HUES6 (cell line): ENCODE measurements around the gene STK35.
"Not testable (repeated sequence)": the region's sequence is repeated elsewhere in the genome, so short reads cannot be mapped to it uniquely, and the experiment has no call there.

ENCODE experiments used
- H3K27ac ChIP-seq: 2 replicates; pipeline ENCODE4 v1.7.0; 2013; ENCODE audit warnings: low read depth, mild to moderate bottlenecking, low read length, inconsistent platforms
- H3K27me3 ChIP-seq: 2 replicates; pipeline ENCODE4 v1.6.1; 2013; ENCODE audit warnings: low read length; ENCODE audit not compliant: control insufficient read depth, insufficient read depth
- H3K36me3 ChIP-seq: 2 replicates; pipeline ENCODE4 v1.6.1; 2013; ENCODE audit warnings: low read length; ENCODE audit not compliant: control insufficient read depth, insufficient read depth
- H3K4me1 ChIP-seq: 2 replicates; pipeline ENCODE4 v1.6.1; 2013; ENCODE audit warnings: low read length; ENCODE audit not compliant: control insufficient read depth, insufficient read depth
- H3K4me3 ChIP-seq: 2 replicates; pipeline ENCODE4 v1.5.1; 2013; ENCODE audit warnings: low read depth, low read length
- H3K9ac ChIP-seq: one replicate; pipeline ENCODE4 v1.6.1; 2013; ENCODE audit warnings: mild to moderate bottlenecking, low read length
- H3K9me3 ChIP-seq: 2 replicates; pipeline ENCODE4 v1.6.1; 2013; ENCODE audit warnings: low read depth, low read length; ENCODE audit not compliant: control insufficient read depth, insufficient read depth

The STK35 gene

DNA sequence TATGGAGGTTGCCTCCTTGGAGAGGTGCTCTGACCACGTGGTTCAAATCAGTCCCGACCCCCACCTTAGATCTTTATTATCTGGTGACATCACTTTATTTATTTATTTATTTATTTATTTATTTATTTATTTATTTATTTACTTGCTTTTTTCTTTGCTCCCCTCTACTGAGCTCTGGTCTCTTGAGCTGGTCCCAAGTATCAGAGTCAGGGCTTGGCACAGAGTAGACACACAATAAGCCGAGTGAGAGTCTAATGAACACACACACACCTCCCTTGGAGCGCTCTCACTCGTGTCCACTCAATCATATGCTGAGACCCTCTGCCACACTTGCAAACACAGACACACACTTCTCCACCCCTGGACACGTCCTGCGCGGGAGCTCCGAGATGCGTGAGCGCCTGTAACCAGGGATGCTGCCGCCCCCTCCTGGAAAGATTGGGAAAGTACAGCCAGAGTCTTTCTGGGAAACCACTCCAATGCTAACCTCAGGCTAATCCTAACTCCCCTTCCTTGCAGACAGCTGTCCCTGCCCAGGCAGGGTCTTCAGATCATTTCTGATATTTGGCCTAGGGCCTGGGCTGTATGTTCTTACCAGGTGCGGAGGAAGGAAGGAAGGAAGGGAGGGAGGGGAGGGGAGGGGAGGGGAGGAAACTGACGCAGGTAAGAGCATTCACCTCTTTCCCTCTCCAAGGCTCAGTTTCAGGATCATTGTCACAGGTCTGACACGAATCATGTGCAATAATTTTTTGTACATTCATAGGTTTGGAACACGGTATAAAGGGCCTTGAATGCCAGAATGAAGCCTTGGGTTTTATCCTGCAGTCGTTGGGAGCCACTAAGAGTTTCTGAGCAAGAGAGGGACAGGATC is 70.9 kb downstream of the STK35 start:
- Histone ChIP-seq H3K4me3 (peak overlapping the region; percentile 41), H3K4me1 (no peaks in the 10 kb centered on the region), H3K9ac (no peak overlapping the region), H3K27me3 (no peaks in the 10 kb centered on the region; the same call in 1 of the 2 replicates), H3K9me3 (no peaks in the 10 kb centered on the region), H3K36me3 (no peaks in the 10 kb centered on the region), H3K27ac (no peak overlapping the region)

DNA sequence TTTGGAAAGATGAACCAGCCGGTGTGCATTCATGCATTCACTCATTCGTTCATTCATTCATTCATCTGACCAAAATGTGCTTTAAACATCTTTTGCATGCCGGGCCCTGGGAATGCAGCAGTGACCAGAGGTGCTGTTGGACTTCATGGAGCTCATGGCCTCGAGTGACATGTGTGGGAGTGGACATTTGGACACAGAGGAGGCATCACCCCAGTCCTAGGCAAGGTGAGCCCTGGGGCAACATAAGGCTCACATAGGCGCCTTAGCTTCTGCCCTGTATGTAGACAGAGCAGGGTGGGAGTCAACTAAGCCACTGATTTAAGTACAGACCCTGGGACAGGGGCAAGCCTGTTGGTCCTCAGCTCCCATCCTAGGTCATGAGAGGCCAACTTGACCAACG is 71.6 kb downstream of the STK35 start:
- Histone ChIP-seq H3K9ac (no peak overlapping the region), H3K4me3 (no peak overlapping the region), H3K27me3 (no peaks in the 10 kb centered on the region; the same call in 1 of the 2 replicates), H3K4me1 (no peaks in the 10 kb centered on the region), H3K27ac (no peak overlapping the region), H3K9me3 (no peaks in the 10 kb centered on the region), H3K36me3 (no peaks in the 10 kb centered on the region)

DNA sequence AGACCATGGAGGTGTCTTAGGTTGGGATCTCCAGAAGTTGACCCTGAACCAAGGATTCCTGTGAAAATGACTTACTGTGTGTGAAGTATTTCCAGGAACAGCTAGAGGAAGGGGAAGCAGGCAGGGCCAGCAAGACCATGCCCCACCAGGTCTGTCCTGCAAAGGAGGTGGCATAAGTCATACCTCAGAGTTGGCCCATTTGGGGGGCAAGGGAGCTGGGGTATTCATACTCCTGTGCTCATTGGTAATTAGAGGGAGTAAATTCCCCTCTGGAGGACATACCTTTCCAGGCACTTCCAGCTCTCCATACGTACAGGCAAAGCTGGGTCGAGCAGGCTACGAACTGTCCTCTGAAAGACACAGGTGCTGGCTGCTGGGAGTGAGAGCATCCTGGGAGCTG is 72.4 kb downstream of the STK35 start:
- Histone ChIP-seq H3K9me3 (no peaks in the 10 kb centered on the region), H3K36me3 (no peaks in the 10 kb centered on the region), H3K27ac (no peak overlapping the region), H3K4me3 (no peak overlapping the region), H3K9ac (no peak overlapping the region), H3K4me1 (no peaks in the 10 kb centered on the region), H3K27me3 (no peaks in the 10 kb centered on the region; the same call in 1 of the 2 replicates)

DNA sequence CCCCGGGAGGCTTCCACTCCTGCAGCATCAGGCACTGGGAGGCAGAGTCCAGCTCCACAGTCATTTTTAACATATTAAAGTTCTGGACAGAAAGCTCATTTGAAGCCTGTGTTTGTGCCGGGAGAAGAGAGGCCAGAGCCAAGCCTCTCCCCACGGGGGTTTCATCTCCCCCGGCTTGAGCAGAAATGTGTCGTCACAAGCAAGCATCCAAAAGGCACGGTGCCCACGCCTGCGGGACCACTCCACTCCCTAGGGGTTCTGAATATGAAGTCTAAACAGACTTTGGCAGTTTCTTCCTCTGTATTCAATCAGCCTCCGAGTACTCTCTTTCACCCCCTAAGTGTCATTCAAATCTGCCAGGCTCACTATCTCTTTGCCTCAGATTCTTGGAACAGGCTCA is 75.3 kb downstream of the STK35 start:
- Histone ChIP-seq H3K9me3 (no peaks in the 10 kb centered on the region), H3K36me3 (no peaks in the 10 kb centered on the region), H3K4me3 (no peak overlapping the region), H3K27ac (no peak overlapping the region), H3K4me1 (no peaks in the 10 kb centered on the region), H3K9ac (no peak overlapping the region), H3K27me3 (no peaks in the 10 kb centered on the region; the same call in 1 of the 2 replicates)

DNA sequence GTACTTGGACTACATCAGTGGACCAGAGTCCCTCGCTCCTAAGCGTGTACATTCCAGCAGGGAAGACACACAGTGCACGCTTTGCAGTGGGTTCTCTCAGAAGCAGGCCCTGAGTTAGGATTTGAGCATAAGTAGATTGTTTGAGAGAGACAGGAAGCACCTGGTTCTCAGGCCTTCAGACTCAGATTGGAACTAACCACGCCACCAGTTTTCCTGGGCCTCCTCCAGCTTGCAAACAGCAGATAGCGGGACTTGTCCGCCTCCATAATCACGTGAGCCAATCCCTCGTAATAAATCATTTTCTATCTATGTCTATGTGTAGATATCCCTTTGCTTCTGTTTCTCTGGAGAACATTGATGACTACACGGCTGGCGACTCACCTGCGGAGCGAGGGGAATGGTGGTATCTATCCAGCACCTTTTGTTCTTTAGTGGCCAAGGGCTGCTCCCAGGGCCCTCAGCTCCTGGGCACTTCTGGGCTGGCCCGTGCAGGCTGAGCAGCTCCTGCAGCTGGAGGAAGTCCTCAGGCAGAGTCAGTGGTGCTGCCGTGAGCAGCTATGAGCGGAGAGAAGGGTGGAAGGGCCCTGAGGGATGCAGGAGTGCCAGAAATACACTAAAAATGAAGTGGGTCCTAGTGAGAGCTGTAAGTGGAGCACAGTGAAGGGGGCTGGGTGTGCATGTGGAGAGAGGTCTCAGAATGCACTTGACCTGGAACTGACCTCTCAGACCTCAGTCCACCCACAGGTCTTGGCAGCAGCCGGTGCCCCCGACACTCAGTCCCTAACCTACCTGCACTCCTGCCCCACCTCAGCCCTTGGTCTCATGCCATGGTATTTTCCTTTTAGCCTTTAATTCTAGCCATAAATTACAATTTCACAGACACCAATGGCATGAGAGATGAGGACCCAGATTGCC is 76.9 kb downstream of the STK35 start:
- Histone ChIP-seq H3K27ac (no peak overlapping the region), H3K36me3 (no peaks in the 10 kb centered on the region), H3K9me3 (no peaks in the 10 kb centered on the region), H3K4me1 (no peaks in the 10 kb centered on the region), H3K4me3 (no peak overlapping the region), H3K9ac (no peak overlapping the region), H3K27me3 (no peaks in the 10 kb centered on the region; the same call in 1 of the 2 replicates)

DNA sequence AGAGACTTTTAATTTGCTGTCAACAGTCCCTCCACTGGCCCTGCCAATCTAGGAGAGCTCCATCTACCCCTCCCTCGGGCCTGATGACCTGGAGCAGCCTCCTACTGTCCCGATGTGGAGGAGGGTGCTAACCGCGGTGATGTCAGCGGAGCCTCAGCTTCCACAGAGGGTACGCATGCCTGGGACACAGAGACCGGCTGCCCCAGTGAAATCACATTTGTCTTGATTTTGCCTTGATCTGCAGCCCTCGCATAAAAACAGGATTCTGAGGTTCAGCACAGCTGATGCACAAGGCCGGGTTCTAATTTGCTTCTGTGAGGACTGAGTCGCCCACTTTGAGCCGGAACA is 77.6 kb downstream of the STK35 start:
- H3K27ac ChIP-seq = no peak overlapping the region
- no peaks in the 10 kb centered on the region; the same call in 1 of the 2 replicates for H3K27me3 ChIP-seq
- H3K9me3 ChIP-seq = no peaks in the 10 kb centered on the region
- no peaks in the 10 kb centered on the region for H3K36me3 ChIP-seq
- H3K9ac ChIP-seq = no peak overlapping the region
- no peaks in the 10 kb centered on the region for H3K4me1 ChIP-seq
- no peak overlapping the region for H3K4me3 ChIP-seq

DNA sequence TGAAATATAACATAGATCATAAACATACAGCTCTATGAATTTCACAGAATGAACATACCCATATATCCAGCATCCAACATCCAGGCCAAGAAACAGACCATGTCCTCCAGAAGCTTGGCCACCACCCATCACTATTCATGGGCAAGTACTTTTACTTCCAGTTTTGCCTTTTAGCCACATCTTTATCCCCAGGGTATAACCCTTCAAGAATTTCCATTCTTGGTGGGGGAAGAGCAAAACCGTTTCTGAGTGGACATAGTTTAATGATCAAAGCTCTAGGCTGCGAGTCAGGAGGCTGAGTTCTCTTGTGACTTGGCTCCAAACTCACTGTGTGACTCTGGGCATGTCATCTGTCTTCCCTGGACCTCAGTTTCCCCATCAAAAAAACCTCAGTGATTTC is 78.3 kb downstream of the STK35 start:
- Histone ChIP-seq H3K9ac (no peak overlapping the region), H3K27ac (no peak overlapping the region), H3K4me3 (no peak overlapping the region), H3K4me1 (no peaks in the 10 kb centered on the region), H3K36me3 (no peaks in the 10 kb centered on the region), H3K27me3 (no peaks in the 10 kb centered on the region; the same call in 1 of the 2 replicates), H3K9me3 (no peaks in the 10 kb centered on the region)

DNA sequence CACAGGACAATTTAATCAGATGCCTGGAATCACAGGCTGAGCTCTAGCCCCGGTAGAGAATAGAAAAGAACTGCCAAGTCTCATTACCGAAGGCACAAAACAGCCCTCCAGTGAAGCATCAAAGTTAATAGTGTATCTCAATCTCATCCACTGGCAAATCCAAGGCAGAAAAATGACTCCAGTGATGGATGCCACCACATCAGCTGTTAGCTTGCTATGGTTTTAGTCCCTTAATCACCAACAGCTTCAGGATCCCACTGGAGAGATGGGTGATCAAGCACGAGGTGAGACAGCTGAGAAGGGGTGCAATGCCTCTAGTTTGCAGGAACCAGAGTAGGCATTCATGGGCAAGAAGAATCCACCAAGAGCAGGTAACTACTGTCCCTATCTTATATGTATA is 81.8 kb downstream of the STK35 start:
- Histone ChIP-seq H3K27ac (no peak overlapping the region), H3K36me3 (no peaks in the 10 kb centered on the region), H3K9me3 (no peaks in the 10 kb centered on the region), H3K4me1 (no peaks in the 10 kb centered on the region), H3K27me3 (no peaks in the 10 kb centered on the region), H3K9ac (no peak overlapping the region), H3K4me3 (no peak overlapping the region)

DNA sequence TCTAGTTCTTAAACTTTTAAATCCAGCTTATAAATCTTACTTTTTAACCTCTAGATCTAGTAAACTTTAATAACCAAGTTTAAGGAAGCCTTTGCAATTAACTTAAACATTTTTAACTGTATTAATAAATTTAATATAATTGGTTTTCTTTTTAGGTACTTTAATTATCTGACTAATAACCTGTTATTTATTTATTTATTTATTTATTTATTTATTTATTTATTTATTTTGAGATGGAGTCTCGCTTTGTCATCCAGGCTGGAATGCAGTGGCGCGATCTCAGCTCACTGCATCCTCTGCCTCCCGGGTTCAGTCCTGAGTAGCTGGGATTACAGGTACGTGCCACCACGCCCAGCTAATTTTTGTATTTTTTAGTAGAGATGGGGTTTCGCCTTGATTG is 83.3 kb downstream of the STK35 start:
- not testable (repeated sequence) for H3K27ac ChIP-seq, H3K9me3 ChIP-seq, H3K9ac ChIP-seq, H3K27me3 ChIP-seq, H3K36me3 ChIP-seq, H3K4me3 ChIP-seq, H3K4me1 ChIP-seq

DNA sequence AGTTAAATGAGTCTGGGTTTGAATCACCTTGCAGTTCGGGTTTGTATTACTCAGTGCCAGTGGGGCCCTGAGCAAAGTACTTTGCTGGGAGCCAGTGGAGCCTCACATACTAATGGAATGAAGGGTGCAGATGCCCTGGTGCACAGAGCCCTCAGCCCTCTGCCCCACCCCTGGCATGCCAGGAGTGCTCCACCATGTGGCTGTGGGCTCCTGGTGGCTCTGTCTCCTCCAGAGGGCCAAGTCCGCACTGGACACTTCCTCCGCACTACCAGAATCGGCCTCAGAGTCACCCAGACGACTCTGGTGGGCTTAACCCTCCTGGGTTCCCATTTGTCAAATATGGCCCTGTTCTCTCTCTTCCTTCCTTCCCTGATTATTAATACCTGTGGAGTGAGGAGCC is 94.0 kb downstream of the STK35 start:
- peaks cover 2% of the 10 kb centered on the region; the same call in 1 of the 2 replicates for H3K27me3 ChIP-seq
- H3K4me3 ChIP-seq = no peak overlapping the region
- H3K9ac ChIP-seq = no peak overlapping the region
- H3K9me3 ChIP-seq = no peaks in the 10 kb centered on the region
- H3K36me3 ChIP-seq = no peaks in the 10 kb centered on the region
- no peak overlapping the region for H3K27ac ChIP-seq
- no peaks in the 10 kb centered on the region; the same call in 1 of the 2 replicates for H3K4me1 ChIP-seq

DNA sequence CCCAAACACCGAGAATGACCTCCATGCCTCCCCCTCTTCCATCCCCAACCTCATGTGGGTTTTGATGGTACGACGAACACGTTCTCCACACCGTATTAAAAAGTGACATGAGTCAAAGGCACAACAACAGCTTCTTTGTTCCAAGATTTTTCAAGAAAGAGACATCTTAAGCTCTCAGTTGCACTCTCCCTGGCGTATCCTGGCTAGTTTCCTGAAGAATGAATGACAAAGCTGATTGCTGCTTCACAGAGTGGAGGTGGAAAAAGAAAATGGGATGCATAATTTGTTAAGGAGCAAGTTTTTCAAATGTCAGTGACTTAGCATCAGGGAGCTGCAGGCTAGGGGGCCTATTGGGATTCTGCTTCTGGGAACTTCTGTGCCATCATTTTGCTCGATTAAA is 95.5 kb downstream of the STK35 start:
- Histone ChIP-seq H3K27me3 (peaks cover 2% of the 10 kb centered on the region; the same call in 1 of the 2 replicates), H3K4me3 (no peak overlapping the region), H3K9me3 (no peaks in the 10 kb centered on the region), H3K9ac (no peak overlapping the region), H3K27ac (no peak overlapping the region), H3K36me3 (no peaks in the 10 kb centered on the region), H3K4me1 (no peaks in the 10 kb centered on the region; the same call in 1 of the 2 replicates)
